Activated effector memory CD4-positive, alpha-beta T cell treated with anti-CD3 and anti-CD28 coated beads, Interleukin-2, amount 50 U/mL, for 16 hours (primary cell): Measurements from ENCODE around the gene TBCD.
A peak's percentile ranks its signal among the peaks of the same experiment; 100 is the strongest.

Experiments used
- DNase-seq: peaks from one replicate; pipeline ENCODE4 v3.0.0-alpha.2; 2020

TBCD gene

DNA sequence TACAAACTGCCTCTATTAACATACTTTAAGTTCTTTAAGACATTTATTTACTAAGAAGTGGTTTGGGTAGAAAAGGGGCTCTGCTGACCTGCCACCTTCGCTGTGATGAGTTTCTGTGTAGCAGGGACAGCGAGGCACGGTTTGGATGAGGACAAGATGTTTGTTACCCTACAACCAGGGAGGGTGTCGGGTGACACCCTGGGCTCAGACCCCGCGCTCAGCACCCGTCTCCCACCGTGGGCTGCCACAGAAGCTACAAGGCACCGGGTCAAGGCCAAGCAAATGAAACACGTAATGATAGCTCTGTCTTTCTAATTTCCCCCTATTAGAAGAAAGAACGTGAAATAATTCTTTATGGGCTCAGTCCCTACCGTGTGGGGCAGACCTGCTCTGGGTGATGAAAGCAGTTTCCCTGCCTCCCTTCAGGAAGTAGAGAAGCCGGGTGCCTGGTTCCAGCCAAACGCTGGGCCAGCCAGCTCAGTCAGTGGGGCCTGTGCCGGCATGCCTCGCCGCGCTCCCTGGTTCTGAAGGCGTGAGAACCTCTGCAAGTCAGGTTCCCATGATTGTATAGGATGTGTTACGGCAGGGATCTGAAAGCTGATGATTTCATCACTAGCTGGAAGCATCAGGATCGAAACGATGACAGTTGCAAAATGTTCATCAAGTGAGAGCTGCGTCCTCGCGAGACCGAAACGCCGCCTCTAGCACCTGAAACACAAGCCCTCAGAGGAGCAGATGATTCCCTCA is 84.1 kb downstream of the TBCD start:
- no peak for DNase-seq

DNA sequence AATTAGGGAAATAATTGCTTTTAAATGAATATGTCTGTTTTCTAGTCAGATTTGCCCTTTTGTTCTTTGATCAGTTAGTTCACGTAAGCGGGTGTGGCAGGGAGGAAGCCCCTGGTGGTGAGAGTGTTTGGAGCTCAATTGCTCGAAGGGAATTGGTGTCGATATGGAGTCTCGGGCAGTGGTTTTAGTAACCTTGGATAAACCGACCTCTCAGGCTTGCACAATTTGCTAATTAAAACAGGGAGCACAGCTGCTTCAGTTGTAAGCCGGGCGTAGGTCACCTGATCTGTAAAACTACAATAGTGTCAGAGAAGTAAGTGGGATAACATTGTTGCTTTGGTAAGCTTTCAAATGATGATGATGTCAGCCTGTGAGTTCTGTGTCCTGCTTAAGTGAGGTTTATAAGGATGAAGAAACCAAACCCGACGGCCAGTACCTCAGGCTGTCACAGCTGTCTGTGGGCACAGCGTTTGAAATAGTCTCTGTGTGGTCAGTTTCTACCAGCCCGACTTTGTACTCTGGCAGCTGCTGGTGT is 85.0 kb downstream of the TBCD start:
- DNase-seq: no peak

DNA sequence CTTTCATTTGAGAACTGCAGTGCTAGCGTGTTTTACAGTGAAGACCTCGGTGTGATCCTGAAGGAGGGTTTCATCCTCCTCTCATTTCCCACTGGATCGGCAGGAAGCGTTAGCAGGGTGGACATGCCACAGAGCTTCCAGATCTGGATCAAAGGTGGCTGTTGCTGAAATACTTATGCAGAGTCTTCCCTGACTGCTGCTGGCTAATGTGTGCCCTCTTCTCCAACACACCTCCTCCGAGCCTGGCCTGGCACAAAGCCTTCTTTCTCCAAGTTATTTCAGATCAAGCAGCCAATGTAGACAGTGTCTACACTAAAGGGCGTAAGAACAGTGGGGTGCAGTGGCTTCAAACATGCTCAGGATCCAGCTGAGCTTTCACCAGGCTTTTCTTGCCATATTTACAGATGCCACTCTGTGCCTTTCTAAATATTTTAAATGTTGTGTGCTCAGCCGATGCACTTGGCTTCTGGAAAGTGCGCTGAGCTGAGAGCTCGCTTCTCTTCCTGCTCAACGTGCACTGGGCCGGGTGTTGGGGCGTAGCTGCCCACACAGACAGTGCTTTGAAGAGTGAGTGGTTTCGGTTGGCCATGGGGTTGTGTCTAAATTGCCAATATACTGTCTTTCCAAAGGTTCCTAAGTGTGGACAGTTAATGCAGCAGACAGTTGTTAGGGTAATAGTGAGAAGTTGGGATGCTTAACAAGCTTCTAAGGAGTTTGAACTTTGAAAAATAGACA is 85.9 kb downstream of the TBCD start:
- no peak for DNase-seq

DNA sequence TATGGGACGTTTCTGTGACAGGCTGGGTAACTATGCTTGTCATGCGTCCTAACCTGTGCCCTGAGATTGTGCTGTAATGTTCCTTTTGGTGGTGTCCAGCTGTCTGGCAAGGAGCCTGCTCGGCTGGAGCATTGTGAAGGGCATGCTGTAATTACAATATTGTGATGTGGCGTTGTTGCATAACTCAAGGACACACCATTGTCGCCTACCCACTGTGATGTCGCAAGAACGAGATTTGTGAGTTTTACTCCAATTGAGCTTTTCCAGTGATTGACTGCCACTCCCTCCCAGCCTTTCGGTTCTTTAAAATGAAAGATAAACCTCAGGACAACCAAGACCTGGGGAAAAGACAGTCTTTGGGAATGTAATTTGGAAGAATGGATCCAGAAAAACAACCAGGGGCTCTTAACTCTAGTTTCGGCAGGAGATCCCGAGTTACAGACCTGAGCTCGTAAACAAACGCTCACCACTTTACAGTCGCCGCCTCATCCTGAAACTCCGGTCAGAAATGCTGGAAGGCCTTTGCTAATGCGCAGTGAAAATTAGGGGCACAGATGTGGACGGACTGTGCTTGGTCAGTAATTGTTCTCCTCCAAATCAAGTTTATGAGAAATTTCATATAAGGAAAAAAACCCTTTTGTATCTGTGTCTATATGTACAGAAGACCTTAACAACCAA is 86.7 kb downstream of the TBCD start:
- DNase-seq: no peak

DNA sequence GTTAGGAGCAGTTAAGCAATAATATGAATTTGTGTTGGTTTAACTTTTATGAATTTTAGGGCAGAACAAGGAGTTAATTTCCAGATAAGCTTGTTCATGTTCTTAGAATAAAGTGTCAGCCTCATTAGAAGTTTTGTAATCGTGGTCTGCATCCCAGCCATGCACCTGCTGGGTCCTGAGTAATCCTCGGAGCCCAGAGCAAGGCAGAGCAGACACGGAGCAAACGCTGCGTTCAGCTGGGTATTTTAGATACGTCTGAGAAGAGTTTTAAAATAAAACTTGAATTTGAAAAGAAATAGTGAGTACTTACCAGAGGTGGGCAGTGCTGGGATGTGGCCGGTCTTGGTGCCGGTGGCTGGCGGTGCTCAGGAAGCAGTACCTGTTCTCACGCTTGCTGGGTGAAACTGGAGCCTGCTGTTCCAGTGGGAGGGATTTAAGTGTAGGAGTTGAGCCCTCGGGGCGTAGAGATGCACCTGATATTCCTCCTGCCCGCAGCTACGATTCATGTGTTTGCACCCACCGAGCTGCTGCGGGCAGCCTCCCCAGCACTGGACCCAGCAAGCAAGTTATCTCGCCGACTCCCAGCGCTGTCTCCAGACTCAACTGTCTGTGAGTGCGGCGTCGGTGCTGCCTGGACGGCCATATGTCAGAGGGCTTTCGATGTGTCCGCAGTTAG is 87.9 kb downstream of the TBCD start, which contains the start of gene ZNF750:
ZNF750 (minus strand) TSS at position 406 of the 676 bp plus-strand sequence. CDS start 7,568 bp downstream, outside the sequence.
- DNase-seq: no peak

DNA sequence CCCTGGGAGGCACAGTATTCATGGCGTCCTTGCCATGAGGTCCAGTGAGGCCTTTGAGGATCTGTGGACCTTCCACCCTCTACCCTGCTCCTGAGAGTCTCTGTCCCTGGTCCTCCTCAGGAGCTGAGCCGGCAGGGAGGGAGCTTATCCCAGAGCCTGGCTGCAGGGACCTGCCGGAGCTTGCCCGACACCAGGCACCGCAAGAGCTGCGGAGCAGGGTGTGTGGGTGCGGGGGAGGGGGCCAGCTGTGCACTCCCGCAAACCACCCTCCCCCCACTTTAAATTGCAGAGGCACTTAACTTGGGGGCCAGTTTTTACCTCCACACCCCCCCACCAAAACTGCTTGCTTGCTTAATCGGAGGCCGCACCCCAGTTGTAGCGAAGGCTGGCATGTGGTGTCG is 88.6 kb downstream of the TBCD start:
- no peak for DNase-seq

DNA sequence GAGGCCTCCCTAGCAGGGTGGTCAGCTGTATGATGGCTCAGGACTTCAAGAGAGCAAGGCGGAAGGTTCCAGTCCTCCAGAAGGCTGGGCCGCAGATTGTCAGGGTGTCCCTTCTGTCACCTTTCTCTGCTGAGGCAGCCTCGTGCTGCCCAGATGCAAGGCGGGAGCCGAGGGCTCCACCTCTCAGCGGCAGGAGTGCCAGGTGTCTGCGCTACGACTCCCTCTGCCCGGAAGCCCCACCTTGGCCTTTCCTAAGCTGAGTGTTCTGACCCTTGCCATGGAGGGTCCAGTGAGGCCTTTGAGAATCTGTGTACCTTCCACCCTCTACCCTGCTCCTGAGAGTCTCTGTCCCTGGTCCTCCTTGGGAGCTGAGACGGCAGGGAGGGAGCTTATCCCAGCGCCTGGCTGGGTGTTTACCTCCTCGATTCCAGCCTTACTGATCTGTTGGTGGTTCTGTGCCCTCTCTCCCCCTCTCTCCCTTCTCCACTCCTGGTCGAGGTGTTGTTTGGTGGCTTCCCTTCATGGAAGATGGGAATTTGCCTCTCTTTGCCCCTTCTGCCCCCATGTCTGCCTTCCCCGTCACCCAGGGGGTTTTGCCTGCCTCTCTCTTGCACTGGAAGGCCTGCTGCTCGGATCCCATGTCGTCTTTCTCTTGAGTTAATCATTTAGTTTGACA is 90.2 kb downstream of the TBCD start:
- DNase-seq: no peak

DNA sequence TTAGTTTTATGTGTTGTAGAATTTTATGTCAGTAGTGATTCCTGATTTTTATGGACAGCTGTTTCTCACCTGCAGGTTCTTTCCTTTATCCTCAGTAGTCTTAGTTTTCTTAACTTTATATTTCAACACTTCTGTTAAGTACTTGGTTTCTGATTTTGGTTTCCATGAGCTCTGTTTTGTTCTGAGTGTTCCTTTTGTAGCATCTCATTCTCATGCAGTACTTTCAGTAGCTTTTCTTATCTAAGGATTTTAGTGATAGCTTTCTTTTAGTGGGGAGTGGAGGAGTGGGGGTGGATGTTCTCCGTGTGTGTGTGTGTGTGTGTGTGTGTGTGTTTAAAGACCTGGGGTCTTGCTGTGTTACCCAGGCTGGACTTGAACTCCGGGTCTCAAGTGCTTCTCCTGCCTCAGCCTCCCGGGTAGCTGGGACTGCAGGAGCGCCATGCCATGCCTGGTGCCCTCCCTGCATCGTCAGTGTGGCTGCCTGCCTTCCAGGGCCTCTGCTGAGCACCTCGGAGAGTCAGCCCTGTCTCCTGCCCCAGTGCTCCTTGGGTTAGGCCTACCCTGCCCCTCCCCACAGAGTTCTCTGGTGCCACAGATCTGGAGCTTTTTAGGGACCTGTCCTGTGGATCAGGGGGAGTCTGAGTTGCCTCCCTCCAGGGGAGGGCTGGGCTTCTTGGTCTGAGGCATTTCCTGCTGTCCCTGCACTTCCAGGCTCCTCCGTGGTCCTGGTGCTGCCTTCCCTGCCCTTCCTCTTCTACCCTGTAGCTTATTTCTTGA is 92.2 kb downstream of the TBCD start:
- DNase-seq: peak; percentile 36

DNA sequence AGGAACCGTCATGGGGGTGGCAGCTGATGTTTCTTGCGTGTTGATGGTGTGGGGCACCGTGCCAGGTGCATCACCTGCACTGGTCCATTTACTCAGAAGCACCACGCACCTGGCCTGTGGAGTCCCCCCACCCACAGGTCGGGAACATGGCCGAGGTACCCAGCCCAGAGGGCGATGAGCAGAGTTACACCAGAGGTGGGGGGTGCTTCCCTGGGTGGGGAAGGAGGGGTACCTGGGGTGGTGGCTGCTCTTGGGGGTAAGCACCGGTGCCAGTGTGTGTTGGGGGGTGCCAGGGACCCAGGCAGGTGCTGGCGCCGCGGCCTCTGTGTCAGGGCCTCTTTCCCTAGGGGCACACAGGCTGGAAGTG is 92.9 kb downstream of the TBCD start:
- DNase-seq: peak; percentile 54

DNA sequence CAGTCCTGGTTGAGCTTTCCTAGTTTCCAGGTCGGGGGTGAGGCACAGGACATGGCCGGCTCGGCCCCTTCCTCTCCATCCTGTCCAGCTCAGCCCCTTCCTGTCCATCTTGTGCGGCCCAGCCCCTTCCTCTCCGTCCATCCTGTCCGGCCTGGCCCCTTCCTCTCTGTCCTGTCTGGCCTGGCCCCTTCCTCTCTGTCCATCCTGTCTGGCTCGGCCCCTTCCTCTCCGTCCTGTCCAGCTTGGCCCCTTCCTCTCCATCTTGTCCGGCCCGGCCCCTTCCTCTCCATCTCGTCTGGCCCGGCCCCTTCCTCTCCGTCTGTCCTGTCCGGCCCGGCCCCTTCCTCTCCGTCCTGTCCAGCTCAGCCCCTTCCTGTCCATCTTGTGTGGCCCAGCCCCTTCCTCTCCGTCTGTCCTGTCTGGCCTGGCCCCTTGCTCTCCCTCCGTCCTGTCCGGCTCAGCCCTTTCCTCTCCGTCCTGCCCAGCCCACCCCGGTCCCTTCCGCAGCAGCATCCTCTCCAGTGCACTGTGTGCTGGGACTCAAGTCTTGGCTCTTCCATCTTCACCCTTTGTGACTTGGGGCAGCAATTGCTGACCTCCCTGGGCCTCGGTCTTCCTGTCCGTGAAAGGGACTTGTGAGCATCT is 93.4 kb downstream of the TBCD start:
- no peak for DNase-seq

DNA sequence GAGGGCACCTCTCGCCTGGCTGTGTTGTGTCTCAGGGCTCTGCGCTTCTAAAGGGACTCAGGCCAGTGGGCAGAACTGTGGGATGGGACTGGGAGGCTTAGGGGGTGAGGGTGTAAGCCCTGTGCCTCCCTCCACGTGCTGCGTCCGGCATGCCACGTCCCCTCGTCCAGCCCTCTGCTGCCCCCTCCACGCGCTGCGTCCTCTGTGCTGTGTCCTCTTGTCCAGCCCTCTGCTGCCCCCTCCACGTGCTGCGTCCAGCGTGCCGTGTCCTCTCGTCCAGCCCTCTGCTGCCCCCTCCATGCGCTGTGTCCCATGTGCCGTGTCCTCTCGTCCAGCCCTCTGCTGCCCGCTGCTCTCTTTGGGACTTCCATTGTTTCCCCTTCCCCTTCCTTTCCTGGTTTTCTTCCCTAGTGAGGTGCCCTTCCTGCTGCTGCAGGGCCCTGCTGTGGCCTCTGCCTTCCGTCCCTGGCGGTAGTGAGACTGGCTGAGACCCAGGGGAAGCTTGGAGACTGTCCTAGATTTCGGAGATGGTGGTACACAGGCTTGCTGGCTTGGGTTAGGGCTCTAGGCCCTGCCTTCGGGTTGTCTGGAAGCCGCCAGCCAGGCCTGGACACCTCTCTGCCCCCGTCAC is 94.3 kb downstream of the TBCD start:
- DNase-seq: no peak

DNA sequence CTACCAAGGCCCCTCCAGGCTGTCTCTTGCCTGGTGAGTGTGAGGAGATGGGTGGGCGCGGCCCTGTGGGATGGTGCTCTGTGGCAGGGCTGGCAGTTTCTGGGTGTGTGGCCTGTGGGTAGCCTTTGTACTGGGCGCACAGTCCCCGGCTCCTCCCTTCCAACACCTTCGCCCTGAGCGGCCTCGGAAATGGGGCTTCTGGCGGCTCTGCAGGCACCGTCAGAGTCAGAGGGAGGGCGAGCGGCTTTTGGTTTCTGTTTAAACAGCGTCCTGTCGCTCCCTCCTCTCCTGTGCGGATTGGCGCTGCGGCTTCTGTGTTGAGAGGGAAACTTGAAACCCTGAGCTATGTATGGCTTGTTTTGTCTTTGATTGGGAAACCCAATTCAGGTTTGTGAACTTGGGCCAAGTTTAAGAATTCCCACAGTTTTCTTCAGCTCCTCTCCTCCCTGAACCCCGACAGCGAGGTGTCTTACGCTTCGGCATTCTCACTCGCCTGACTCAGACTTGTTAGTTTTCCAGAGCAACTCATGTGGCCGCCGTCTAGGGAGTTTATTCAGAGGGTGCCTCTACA is 96.2 kb downstream of the TBCD start:
- DNase-seq: peak; percentile 76

DNA sequence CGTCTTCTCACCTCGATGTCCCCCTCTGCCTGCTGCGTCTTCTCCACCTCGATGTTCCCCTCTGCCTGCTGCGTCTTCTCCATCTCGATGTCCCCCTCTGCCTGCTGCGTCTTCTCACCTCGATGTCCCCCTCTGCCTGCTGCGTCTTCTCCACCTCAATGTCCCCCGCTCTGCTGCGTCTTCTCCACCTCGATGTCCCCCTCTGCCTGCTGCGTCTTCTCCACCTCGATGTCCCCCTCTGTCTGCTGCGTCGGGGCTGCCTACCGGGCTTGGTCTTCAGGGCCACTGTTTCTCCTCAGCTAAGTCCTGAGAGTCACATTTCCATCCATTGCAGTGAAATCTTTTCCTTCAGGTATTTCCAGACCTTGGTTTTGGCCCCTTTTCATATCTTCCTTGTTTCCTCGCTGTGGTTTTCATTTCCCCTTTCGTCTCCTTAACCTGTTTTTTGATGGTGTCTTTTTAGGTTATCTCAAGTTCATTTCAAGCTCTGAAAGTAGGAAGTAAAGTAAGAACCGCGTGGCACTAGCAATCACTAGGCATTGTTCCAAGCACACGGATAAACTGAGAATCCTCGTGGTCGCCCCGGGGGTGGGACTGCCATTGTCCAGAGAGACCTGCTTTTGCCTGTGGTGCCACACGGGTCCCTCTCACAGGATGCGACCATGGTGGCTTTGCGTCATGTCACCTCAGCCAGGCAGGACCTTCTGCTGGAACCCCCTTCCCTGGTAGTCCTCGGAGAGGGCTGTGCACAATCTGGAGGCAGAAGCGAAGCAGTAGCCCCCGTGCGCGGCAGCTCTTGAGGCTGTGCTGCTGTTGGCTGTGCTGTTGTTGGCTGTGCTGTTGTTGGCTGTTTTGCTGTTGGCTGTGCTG is 97.4 kb downstream of the TBCD start:
- no peak for DNase-seq

DNA sequence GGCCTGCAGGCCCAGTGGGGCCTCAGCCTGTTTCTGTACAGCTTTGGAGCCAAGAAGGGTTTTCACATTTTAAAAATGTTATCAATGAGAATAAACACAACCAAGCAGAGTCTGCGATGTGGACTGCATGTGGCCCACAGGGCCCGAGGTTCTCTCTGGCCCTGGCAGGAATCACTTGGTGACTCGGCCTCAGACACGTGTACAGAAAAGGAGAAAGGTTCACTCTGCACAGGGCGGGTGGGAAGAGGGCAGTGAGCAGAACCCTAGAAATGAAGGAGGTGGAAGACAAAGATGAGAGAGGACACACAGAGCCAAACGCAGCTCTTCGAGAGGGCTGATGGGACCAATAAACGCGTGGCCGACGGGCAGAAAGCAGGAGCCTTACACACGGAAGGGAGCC is 99.5 kb downstream of the TBCD start:
- DNase-seq: no peak

DNA sequence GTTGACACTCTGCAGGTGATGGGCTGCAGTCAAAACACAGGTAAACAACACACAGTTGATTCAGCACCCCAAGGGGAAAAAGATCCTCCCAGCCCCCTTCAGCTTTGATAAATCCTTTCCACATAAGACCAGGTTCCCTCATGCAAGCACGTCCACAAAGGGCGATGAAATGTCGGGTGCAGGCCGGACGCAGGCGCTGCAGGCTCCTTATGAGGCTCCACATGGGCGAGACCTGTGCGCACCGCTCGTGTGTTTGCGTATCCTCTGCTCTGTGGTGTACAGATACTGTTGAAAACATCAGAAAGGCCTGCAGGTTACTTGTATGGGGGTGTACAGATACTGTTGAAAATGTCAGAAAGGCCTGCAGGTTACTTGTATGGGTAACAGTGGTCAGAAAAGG is 102.4 kb downstream of the TBCD start:
- no peak for DNase-seq

DNA sequence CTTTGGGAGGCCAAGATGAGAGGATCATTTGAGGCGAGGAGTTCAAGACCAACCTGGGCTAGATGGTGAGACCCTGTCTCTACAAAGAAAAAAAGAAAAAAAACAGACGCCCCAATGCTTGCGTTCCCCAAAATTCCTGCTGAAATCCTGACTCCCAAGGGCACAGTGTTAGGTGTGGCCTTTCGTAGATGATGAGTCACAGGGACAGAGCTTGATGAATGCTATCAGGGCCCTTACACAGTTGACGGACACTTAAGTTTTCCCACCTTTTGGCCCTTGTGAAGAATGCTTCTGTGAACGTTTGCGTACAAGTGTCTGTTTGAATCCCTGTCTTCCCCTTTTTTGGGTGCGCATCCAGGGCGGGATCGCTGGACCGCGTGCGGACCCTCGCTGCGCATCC is 104.5 kb downstream of the TBCD start:
- no peak for DNase-seq

DNA sequence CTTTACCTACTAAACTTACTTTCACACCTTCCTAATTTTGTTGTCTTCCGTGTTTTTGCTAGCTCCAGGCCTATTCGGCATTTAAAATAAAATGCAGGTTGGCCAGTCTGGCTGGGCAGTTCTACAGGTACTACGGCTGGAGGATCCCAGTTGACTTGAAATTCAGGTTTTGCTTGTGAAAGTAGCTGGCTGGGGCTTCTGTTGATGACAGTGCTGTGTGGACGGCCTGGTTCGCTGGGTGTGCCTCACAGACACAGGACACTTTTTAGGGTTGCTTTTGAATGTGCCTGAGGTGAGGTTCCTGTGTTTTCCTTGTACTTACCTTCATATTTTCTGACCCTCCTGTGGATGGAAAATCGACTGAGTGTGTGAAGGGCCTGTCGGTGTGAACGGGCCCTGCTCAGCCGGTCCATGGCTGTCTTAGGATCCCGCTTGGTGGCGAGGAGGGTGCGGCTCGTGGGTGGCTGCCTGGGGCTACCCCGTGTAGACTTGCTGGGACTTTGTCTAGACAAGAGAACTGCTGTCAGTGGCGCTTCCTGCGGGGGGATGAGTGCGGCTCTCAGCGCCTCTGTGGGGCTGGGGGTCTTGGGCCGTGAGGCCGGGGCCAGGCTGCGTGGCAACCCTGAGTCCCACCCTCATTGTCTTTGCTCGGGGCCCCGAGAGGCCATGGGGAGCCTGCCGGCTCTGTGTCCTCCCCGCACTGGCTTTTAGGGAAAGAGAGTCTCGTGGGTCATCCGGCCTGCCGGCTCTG is 106.7 kb downstream of the TBCD start:
- DNase-seq: no peak
